GM18951 (cell line): ENCODE data around the gene CLPSL1.

Experiments
- POLR2A ChIP-seq: IDR thresholded peaks from 4 replicates; pipeline ENCODE4 v1.6.1; 2011; ENCODE audit warnings: mild to moderate bottlenecking; ENCODE audit not compliant: insufficient read length, insufficient read depth; ENCODE audit errors: extremely low read depth
- in situ Hi-C: fragments of 300-500 bp; cut with MboI; formaldehyde crosslinking; loops from one replicate; pipeline ENCODE4 v1.12.0; 2022; ENCODE audit warnings: low sequenced_read_pairs, mixed read lengths, inconsistent platforms; ENCODE audit not compliant: unreplicated experiment

CLPSL1 gene

DNA sequence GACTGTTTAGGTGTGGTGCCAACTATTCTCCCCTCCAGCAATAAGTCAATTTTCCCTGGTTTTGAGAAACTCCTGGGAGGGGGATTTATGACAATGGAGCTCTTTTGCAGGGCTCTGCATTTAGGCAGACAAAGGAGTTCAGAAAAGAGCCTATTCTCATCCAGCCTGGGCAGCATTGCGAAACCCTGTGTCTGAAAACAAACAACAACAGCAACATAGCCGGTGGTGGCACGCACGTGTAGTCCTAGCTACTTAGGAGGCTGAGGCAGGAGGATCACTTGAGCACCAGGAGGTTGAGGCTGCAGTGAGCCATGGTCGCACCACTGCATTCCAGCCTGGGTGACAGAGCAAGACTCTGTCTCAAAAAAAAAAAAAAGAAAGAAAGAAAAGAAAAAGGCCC, 9.9 kb downstream of the CLPSL1 start:
- TF ChIP-seq POLR2A: no peak
- in situ Hi-C loops: no loop called here

DNA sequence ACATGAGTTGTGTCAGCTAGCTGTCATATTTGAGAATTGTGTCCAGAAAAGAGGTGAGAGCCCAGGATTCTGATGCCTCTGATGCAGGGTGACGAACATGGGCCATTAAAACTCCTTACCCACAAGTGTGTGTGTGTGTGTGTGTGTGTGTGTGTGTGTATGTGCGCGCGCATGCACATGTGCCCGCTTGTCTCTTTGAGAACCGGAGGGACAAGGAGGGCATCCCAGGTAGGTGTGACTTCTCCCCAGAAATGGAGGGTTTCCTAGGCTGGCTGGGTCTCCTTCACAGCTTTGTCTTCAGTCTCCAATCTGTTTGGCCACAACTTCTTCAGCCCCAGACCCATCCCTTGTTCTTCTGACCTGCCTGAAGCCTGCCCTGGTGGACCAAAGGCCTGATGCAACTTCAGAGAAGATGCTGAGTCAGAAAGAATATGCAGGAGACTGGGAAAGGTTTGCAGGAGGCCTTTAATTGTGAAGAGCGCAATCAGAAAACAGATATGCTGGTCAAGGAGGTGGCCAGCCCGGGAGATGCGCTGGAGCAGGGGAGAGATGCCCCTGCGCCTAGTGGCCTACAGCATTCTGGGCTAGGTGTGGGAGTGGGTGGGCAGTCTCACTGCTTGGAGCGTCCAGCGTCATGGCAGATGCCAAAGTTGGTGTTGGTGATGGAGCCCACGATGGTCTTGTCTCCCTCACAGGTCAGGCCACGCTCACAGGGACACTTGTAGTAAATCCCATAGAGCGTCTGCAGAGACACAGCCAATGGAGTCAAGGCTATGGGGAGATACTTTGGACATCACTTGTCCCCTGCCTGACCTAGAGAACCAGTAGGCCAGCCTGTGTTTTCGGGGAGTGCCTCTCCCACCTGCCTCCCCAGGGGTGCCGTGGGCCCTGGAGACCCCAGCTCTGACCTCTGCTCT, 14.0 kb downstream of the CLPSL1 start:
- TF ChIP-seq POLR2A: no peak
- in situ Hi-C loops: no loop called here

DNA sequence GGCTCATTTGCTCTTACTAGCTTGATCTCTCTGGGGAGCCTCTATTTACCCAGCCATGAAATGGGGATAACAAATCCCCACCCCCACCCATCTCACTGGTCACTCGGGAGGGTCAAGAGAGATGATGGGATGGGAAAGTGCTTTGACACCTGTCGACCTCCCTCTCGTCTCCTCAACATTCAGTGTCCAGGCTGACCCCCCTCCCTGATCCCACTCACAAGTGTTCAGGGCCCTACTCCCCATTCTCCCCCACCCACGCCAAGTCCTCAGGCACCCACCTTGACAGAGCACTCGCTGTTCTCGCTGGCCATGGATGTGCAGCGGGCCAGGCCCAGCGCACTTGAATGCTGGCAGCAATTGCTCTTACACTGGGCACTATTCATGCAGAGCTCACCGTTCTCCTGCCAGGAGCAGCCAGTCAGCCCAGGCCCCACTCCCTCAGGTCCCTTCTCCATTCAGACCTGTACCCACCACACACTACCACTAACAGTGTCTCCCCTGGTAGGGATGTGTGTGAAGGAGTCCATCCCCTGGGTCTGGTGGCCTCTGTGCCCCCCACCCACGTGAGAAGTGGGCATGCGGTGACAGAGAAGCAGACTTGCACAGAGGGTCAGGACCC, 14.7 kb downstream of the CLPSL1 start:
- no peak for TF ChIP-seq POLR2A
- in situ Hi-C loops: no loop called here

DNA sequence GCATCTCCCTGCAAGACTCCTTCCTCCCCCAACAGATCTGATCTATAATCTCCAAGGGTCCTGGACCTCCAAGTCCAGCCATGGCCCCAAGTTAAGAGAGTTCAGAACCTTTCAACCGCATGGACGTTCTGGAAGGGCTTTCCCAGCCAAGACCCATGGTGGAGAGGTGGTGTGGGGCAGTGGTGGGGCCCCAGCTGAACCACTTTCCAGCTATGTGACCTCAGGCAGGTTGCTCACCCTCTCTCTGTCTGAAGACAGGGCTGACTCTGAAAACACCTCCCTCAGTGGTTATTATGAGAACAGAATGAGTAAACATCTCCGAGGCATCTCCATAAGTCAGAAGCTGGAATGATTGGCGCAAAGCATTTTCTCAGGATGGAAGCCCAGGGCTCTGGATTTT, 15.4 kb downstream of the CLPSL1 start:
- in situ Hi-C loops: no loop called here
- no peak for TF ChIP-seq POLR2A

DNA sequence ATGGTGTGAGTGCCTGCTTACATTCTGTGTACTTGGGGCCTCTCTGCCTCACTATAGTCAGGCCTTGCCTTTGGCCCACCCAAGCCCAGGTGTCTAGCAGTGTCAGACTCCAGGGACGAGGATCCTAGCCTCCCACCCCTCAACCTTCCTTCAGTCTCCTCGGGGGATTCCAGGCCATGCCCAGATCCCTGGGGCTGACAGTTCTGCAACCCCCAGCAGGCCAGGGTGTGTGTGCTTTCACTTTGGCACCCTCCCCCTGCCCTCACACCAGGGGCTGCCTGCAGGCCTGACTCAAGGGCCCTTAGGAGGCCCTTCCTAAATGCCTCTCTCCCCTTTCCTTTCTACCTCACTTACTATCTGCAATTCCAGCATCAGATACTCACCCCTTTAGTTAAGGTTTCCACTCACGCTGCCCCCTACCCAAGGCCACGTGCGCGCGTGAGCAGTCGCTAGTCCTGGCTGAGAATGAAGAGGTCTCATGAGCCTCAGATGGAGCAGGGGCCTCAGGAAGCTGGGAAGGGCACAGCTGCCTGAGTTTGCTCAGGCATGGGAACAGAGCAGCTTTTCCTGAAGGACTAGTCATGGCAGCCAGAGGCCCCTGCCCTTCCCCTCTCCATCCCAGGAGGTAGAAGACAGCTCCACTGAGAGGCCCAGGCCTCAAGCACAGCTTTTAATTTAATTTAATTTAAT, 17.2 kb downstream of the CLPSL1 start:
- no peak for TF ChIP-seq POLR2A
- in situ Hi-C loops: no loop called here

DNA sequence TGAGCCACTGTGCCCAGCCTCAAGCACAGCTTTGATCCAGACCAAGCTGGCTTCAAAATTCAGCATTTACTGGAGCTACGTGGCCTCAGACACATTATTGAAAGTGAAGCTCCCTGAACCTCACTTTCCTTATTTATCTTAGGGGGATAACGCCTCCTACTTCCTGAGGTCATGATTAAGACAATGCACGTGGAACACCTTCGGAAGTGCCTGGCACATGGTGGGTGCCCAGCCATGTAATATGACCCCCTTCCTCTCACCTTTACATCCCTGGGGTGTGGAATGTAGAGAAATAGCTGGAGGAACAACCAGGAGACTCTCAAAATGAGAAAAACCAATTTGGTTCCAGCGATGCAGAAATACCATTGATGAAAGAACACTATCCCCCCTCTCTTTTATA, 17.9 kb downstream of the CLPSL1 start:
- TF ChIP-seq POLR2A: no peak
- in situ Hi-C loops: no loop called here

DNA sequence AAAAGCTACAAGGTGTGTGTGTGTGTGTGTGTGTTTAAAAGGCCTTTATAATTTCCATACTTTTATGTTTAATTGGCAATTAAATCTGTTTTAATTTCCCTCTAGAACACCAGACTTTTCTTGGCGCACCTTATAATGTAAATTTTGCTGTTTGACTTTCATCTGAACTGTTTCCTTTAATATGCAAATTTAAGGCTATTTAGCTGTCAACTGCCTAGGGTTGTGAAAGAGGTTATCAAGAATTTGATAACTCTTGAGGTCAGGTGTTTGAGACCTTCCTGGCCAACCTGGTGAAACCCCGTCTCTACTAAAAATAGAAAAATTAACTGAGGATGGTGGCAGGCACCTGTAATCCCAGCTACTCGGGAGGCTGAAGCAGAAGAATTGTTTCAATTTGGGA, 20.3 kb downstream of the CLPSL1 start:
- in situ Hi-C loops: no loop called here
- TF ChIP-seq POLR2A: no peak

DNA sequence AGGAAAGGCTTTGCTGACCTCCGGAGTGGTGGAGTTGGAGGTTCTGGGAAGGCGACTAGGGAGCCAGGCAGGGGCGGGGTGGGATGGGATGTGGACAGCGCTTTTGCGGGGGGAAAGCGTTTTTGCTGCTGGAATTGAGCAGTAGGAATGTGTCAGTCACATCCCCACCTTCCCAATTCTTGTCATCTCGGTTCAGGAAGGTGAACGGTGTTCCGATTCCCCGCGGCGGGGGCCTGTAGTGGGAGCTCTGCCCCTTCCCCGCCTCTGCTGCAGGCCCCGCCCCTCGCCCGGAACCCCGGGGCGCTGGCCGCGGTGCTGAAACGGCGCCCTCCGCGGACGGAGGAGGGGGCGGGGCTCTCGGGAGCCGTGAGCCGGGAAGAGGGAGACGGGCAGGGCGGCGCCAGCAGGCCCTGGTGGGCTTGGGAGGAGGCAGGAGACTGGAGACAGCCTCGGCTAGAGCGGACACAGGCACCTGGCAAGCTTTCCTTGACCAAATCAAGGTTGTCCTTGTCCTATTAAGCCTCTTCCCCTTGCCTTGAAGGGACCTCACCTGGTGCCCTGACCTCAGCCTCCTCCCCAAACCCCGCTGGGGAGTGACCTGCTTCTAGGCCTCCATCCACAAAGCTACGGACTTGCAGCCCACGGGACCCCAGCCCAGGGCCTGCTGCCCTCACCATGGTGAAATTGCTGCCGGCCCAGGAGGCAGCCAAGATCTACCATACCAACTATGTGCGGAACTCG, 24.3 kb downstream of the CLPSL1 start, which contains the start of gene LHFPL5:
TSS of gene LHFPL5 (plus strand) at position 357 of the 741 bp plus-strand sequence. CDS start at position 676, 319 bp downstream.
- in situ Hi-C loops: no loop called here
- TF ChIP-seq POLR2A: no peak

DNA sequence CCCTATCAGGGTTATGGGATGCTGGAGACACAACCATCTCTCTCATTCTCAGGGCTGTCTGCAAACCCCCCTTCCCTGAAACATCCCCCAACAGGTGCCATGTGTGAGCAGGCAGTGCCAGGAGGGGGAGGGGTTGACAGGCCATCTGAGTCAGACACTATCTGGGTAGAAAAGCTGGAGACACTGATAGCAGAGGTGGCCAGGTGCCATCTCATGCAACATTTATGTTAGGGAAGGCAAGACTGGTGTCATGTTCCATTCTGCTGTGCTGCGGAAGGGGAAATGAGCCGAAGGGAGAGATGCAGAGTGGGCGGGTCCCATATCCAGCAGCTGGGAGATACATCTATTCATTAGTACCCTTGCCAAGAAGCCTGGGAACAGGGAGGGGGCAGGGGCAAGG, 27.9 kb downstream of the CLPSL1 start:
- in situ Hi-C loops: no loop called here
- TF ChIP-seq POLR2A: no peak

DNA sequence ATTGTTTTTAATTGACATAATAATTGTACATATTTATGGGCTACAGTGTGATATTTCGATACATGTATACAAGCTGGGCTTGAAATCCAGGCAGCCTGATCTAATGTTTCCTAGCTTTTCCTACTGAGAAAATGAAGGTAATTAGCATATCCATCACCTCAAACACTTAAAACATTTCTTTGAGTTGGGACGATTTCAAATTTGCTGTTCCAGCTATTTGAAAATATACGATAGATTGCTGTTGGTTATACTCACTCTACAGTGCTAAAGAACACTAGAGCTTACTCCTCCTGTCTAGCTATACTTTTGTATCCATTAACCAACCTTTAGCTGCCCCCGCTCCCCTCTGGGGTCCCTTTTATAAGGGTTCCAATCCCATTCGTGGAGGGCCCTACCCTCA, 29.0 kb downstream of the CLPSL1 start:
- in situ Hi-C loops: no loop called here

DNA sequence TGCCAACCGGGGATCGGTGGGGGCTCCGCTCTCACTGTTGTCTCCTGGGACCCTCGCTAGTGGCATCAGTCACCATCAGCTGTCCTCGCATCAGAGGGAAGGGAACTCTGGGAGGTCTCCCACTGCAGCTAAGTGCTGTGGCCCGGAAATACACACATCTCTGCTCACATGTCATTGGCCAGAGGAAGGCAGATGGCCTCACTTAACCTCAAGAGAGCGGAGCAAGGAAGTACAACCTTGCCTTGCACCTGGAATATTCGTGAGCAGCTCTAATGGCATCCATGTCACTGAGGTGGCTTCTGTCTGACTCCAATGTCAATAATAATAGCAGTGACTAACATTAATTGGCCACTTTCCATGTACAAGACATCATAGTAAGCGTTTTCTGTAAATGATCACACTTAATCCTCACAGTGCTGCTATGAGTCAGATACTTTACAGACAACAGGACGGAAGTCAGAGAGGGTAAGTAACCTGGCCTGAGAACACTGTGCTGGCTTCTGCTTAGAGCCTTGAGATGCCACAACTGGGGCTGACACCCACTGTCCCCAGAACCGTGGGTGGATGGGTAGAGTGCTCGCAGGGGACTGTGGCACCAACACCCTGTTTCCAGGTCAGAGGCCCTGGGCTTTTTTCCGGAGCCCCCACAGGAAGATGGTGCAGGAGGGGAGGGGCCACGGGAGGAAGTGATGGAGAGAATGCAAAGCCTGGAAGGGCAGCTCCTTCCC, 30.3 kb downstream of the CLPSL1 start:
- TF ChIP-seq POLR2A: no peak
- in situ Hi-C loops: no loop called here

More for the DNA sequence above, 29.0 kb downstream of the CLPSL1 start:
- no peak for TF ChIP-seq POLR2A

DNA sequence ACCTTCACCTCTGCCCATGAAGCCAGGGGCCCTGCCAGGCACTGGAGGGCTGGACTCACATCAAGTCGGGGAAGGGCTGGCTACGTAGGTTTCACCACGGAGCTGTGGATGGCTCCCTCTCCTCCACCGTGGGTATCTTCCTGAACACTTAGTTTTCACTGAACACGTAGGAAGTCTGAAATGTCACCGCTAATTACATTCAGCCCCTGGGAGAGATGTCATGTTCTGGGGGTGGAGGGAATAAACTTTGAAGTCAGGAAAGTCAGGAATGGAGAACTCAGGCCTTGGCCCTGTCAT, 30.8 kb downstream of the CLPSL1 start:
- TF ChIP-seq POLR2A: no peak
- in situ Hi-C loops: no loop called here
